AG04450 (cell line): Measurements from ENCODE around the gene HOXC5. TPM values are rescaled to one million over a fixed set of nuclear protein-coding genes. Genes with fewer than 3 reads are reported as not detected.

Experiments
- CTCF ChIA-PET: fragments of 300-600, 350-600 bp; formaldehyde crosslinking; extraction: SDS; loops from one replicate; lab custom pipeline; 2022; ENCODE audit warnings: antibody characterized with exemption, inconsistent platforms; lab: Charles Lee
- POLR2A ChIA-PET: fragments of 350-600 bp; formaldehyde crosslinking; extraction: SDS; loops from one replicate; lab custom pipeline; 2021; ENCODE audit warnings: antibody characterized with exemption, inconsistent platforms; lab: Yijun Ruan, JAX
- DNase-seq: peaks from one replicate; pipeline ENCODE4 v3.0.0-alpha.2; 2011; ENCODE audit warnings: low read depth, low spot score
- H3K27ac ChIP-seq: one replicate; pipeline ENCODE4 v1.5.1; 2012; ENCODE audit warnings: low read depth, low read length, control low read depth
- H3K27me3 ChIP-seq: one replicate; pipeline ENCODE4 v1.6.0; 2012; ENCODE audit warnings: low read length; ENCODE audit not compliant: control insufficient read depth, insufficient read depth
- H3K4me3 ChIP-seq: 2 replicates; pipeline ENCODE4 v1.5.1; 2011; ENCODE audit warnings: mild to moderate bottlenecking, low read depth, low read length, control low read depth
- H3K9me3 ChIP-seq: 2 replicates; pipeline ENCODE4 v1.5.1; 2012; ENCODE audit warnings: low read length; ENCODE audit not compliant: control insufficient read depth, insufficient read depth
- polyA plus RNA-seq: library from polyadenylated mRNA; depleted of rRNA; stranded (reverse); fragments of >200 nt; gene quantifications from 2 replicates; pipeline ENCODE4 v1.2.3, GENCODE V29; 2011
- TF ChIP-seq, protein P1 (sequence below): IDR thresholded peaks from 2 replicates; pipeline ENCODE4 v1.5.1; 2011; ENCODE audit warnings: low read depth, low read length, control low read depth, inconsistent platforms

The HOXC5 gene
- polyA plus RNA-seq, 1 experiment = not detected

DNA sequence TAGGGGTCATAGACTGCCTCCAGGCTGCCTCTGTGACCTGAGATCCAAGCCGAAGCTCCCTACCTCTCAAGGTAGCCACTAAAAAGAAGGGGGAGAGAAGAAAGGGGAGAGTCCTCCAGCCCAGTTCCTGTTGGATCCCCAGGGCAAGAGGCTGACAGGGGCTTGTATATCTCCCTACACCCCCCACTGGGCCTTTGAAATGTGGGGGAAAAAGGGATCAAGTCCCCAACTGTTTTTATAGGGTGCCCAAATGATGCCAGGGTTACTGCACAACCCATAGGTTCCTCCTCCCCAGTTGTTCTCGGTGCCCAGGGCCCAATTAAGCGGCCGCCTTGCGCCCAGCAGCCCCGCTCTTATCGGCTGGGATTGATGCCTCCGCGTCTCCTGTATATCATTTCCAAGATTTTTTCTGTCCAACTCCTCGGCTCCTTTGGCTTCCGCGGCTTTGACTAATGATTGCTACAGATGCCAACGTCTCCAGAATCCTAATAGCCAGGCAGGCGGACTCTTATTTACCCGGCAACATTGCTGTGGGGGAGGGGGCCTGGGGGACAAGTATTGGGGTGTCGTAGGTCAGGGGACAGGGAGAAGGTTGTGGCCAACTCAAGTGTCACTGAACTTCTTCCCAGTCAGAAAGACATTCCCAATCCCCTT, 13.1 kb downstream of the HOXC5 start:
- Histone ChIP-seq H3K9me3 (peaks cover 5% of the 10 kb centered on the region; the same call in 1 of the 2 replicates), H3K27me3 (peaks cover 75% of the 10 kb centered on the region), H3K4me3 (no peak overlapping the region), H3K27ac (no peak overlapping the region)
- DNase-seq = no peak
- ChIA-PET CTCF (no interaction called here), POLR2A (no interaction called here)
- TF ChIP-seq, protein P1, sequence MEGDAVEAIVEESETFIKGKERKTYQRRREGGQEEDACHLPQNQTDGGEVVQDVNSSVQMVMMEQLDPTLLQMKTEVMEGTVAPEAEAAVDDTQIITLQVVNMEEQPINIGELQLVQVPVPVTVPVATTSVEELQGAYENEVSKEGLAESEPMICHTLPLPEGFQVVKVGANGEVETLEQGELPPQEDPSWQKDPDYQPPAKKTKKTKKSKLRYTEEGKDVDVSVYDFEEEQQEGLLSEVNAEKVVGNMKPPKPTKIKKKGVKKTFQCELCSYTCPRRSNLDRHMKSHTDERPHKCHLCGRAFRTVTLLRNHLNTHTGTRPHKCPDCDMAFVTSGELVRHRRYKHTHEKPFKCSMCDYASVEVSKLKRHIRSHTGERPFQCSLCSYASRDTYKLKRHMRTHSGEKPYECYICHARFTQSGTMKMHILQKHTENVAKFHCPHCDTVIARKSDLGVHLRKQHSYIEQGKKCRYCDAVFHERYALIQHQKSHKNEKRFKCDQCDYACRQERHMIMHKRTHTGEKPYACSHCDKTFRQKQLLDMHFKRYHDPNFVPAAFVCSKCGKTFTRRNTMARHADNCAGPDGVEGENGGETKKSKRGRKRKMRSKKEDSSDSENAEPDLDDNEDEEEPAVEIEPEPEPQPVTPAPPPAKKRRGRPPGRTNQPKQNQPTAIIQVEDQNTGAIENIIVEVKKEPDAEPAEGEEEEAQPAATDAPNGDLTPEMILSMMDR = no peak

DNA sequence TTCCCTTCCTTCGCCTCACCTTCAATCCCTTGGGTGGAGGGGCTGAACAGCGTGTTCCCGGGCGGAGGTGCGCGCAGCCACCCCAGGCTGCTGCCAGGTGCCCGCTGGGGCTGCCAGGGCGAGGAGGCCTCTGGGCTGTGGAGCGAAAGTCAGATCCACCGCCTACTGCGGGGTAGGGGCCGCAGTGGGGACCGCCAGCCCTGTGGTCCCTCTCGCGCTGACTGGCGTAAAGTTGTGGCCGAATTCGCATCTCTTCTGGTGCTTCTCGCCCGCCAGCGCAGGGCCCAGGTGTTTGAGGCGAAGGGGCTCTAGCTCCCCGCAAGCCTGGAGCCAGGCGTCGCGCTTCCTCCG, 13.9 kb downstream of the HOXC5 start:
- no peak for DNase-seq
- TF ChIP-seq, protein P1 = no peak
- CTCF ChIA-PET = no interaction called here
- no peak overlapping the region for H3K4me3 ChIP-seq
- POLR2A ChIA-PET = no interaction called here
- H3K27ac ChIP-seq = no peak overlapping the region
- peaks cover 5% of the 10 kb centered on the region; the same call in 1 of the 2 replicates for H3K9me3 ChIP-seq
- peaks cover 79% of the 10 kb centered on the region for H3K27me3 ChIP-seq

DNA sequence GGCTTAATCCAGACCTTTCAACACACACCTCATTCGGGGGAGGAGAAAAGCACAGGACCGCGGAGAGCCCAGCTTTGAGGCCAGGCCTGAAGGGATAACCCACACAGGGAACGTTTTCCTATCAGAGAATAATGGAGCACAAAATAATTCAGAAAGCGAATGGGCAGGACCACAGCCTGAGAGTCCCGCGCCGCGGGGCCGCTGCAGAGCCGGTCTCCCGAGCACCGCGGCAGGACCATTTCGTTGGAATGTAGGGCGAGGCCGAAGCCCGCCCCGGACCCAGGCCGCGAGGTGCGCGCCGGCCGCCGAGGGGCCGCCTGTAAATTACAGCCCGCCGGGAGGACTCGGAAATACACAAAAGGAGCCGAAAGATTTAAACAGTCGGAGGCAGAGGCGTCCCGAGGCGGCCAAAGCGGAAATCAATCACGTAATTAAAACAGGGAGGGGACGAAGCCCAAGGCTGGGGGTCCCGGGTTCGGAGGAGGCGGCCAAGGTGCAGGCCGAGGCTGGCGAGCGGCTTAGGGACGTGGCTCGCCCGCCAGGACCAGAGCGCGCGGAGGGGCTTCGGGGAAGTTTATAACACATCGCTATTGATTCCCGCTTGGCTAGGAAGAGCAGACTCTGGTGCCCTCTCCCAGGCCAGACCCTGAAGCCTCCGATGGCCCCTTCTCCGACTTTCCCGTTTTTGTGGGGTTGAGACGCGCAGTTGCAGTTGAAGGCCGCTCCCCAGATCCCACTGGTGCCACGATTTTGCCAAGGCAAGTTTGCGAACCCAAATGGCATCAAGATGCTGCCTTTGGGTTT, 14.5 kb downstream of the HOXC5 start:
- TF ChIP-seq, protein P1 = no peak
- Histone ChIP-seq H3K9me3 (peaks cover 5% of the 10 kb centered on the region; the same call in 1 of the 2 replicates), H3K27ac (no peak overlapping the region), H3K27me3 (peaks cover 85% of the 10 kb centered on the region), H3K4me3 (no peak overlapping the region)
- DNase-seq = no peak
- ChIA-PET POLR2A (no interaction called here), CTCF (no interaction called here)

DNA sequence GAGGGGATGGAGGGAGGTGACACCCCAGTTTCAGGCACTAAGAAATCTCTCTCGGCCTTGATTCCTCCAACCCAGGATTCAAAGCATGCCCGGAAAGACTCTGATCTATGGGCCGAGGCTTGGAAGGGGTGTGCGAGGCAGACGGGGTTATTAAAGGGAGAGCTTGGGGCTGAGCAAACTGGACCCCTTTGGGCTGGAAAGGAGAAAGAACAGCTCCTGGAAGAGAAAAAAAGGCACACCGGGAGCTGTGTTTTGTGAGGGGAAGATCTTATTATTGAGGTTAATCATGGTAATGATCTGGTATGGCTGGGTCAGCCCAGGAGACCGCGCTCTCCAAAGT, 15.1 kb downstream of the HOXC5 start:
- Histone ChIP-seq H3K27ac (no peak overlapping the region), H3K4me3 (no peak overlapping the region), H3K9me3 (peaks cover 5% of the 10 kb centered on the region; the same call in 1 of the 2 replicates), H3K27me3 (peaks cover 86% of the 10 kb centered on the region)
- ChIA-PET POLR2A (no interaction called here), CTCF (no interaction called here)
- no peak for DNase-seq
- TF ChIP-seq, protein P1 = no peak

DNA sequence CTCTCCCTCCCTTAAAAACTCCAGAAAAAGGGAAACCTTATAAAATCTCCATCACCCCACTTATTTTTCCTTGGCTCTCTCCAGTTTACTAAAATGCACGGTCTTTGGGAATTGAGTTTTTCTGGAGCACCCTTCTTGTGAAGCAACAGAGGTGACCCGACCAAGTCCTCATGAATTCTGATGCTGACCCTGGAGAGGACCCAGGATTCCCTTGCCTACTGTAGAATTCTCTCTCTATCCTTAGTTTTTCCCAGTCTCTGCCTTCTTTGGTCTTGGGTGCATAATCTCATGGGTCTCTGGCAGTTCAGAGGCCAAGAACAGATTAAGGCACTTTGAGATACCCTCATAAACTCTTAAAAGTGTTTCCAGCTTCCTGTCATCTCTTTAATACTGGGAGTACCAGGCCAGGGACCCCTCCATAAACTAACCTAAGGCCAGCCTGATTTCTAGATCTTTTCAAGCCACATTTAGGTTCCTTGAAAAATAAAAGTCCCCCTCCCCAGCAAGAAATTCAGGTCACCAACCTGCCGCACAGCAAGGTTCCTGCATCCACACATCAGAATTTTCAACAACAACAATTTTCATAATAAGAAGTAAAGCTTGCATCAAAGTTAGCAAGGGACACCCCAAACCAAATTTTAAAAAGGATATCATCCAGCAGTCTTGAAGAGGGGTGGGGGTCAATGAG, 15.7 kb downstream of the HOXC5 start:
- TF ChIP-seq, protein P1 = no peak
- DNase-seq = no peak
- H3K9me3 ChIP-seq = peaks cover 5% of the 10 kb centered on the region; the same call in 1 of the 2 replicates
- ChIA-PET CTCF (no interaction called here), POLR2A (no interaction called here)
- H3K4me3 ChIP-seq = no peak overlapping the region
- no peak overlapping the region for H3K27ac ChIP-seq
- peaks cover 90% of the 10 kb centered on the region for H3K27me3 ChIP-seq
